GM18505 (cell line): ENCODE data around the gene TOR1B.
"Not testable (repeated sequence)": the region's sequence is repeated elsewhere in the genome, so short reads cannot be mapped to it uniquely, and the experiment has no call there.

Experiments
- ATAC-seq: cut with Tn5 transposase; IDR thresholded peaks from one replicate; pipeline ENCODE4 v1.9.1; 2021; ENCODE audit not compliant: unreplicated experiment
- POLR2A ChIP-seq: IDR thresholded peaks from 4 replicates; pipeline ENCODE4 v1.6.1; 2011; ENCODE audit warnings: borderline replicate concordance; ENCODE audit not compliant: insufficient read depth, insufficient read length; ENCODE audit errors: extremely low read depth

TOR1B gene

GRCh38 chr9:129768486-129768885 lies 34.5 kb upstream of the TOR1B start:
- no peak for ATAC-seq
- no peak for TF ChIP-seq POLR2A

DNA sequence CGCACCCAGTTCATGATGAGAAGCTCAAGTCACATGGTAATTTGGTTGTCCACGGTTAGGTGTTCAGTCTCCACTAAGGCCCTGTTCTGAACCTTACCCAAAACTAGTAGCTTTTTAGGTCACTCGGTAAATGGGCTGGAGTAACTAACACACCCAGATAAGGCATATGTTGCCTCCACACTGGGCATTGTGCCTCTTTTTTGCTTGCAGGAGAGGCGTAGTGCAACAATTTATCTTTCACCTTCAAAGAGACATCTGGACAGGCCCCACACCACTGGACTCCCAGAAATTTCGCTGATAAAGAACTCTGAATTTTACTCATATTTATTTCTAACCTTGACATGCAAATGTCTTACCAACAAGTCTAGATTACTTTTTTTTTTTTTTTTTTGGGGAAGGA lies 33.3 kb upstream of the TOR1B start:
- no peak for TF ChIP-seq POLR2A
- no peak for ATAC-seq

DNA sequence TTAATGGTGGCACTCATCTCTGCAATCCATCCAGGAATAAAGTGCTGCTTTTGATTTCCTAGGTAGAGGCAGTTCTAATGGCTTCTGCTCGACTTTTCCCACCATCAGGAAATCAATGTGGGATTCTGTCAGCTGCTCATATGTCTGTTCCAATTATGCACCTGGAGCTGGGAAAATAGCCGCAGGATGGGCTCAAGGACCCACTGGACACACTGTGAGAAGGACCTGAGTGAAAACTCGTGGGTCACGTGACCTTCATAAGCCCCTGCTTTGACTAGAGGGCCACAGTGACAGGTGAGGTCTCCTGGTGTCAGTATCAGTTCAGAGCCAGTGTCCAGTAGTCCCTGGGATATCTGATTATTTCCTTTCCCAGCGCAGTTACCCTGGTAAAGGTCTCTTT lies 32.2 kb upstream of the TOR1B start:
- no peak for TF ChIP-seq POLR2A
- ATAC-seq: no peak

GRCh38 chr9:129773262-129774048 lies 29.5 kb upstream of the TOR1B start:
- ATAC-seq: no peak

GRCh38 chr9:129774791-129775447 lies 28.1 kb upstream of the TOR1B start:
- no peak for TF ChIP-seq POLR2A
- ATAC-seq: no peak

More at GRCh38 chr9:129773262-129774048, 29.5 kb upstream of the TOR1B start:
- no peak for TF ChIP-seq POLR2A

DNA sequence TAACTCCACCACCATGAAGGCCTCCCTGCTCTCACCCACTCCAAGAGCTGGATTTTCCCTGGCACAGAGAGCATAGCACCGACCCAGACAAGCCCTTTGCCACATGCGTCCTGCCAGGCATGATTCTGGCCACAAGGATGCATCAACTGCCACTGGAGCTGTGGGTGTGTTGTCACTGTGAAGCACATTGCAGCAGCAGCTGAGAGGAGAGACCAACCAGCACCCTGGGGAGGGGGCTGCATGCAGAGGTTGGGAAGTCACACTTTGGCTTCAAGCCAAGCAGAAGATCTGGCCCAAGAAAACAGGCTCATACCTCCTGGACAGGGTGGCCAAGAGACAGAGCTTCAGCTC lies 27.6 kb upstream of the TOR1B start:
- TF ChIP-seq POLR2A: no peak
- ATAC-seq: no peak

DNA sequence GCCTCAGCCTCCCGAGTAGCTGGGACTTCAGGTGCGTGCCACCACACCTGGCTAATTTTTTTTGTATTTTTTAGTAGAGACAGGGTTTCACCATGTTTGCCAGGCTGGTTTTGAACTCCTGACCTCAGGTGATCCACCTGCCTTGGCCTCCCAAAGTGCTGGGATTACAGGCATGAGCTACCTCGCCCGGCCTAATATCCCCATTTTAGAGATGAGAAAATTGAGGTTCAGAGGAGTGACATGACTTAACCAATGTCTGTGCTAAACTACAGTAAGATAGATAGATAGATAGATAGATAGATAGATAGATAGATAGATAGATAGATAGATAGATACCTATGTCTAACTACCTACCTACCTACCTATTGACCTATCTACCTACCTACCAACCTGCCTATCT lies 26.9 kb upstream of the TOR1B start:
- ATAC-seq: not testable (repeated sequence)

DNA sequence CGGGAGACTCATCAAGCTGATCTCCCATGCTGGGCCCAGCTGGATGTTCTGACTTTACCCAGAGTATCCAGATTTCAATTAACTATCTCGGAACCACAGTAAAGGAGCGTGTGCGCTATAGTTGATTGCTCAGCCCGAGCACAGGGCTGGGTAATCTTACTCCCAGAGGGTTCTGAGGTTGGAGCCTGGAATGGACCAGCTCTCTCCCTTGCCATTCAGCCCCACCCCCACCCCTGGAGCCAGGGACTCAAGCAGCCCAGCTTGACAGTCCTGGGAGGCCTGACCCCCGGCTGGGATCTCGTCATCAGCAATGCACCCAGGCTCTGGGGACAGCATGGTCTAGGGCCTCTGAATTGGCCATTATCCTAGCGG lies 26.4 kb upstream of the TOR1B start:
- no peak for ATAC-seq
- no peak for TF ChIP-seq POLR2A

- TF ChIP-seq POLR2A: no peak
- no peak for ATAC-seq
Measured at GRCh38 chr9:129776938-129777768, 25.8 kb upstream of the TOR1B start.

DNA sequence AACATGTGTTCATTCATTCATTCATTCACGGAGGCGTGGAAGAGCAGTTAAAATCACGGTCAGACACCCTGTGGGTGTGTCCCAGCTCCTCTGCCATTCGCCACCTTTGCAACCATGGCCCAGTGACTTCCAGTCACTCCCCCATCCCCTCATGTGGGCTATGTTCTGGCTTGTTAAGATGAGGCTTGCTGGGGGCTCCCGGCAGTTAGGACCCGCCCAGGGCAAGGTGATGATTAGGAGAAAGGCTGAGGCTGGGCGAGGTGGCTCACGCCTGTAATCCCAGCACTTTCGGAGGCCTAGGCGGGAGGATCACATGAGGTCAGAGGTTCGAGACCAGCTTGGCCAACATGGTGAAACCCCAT lies 25.2 kb upstream of the TOR1B start:
- no peak for TF ChIP-seq POLR2A
- ATAC-seq: no peak

DNA sequence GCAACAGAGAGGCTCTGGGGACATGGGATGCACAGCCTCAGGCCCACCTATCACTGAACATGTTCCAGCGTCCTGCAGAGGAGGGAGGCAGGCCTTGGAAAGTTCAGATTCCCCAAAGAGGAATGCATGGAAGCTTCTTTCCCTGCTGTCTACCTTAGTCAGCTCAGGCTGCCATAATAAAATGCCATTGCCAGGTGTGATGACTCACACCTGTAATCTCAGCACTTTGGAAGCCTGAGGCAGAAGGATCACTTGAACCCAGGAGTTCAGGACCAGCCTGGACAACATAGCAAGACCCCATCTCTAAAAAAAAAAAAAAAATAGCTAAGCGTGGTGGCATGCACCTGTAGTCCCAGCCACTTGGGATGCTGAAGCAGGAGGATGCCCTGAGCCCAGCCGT lies 24.5 kb upstream of the TOR1B start:
- no peak for TF ChIP-seq POLR2A
- ATAC-seq: no peak

- TF ChIP-seq POLR2A: no peak
- ATAC-seq: no peak
Measured at GRCh38 chr9:129779560-129780190, 23.3 kb upstream of the TOR1B start.

DNA sequence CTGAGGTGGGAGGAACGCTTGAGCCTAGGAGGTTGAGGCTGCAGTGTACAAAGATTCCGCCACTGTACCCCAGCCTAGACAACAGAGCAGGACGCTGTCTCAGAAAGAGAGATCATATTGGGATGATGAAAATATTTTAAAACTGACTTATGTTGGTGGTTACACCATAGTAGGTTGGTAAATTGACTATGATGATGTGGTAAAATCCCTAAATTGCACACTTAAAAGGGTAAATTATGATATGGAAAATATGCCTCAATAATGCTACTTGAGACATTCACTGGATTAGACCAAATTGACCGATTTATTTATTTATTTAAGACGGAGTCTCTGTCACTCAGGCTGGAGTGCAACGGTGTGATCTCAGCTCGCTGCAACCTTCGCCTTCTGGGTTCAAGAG lies 21.9 kb upstream of the TOR1B start:
- ATAC-seq: no peak
- no peak for TF ChIP-seq POLR2A
